ENCODE results near the gene SIRT2.

GRCh38 chr19:38942471-38943181 lies 43.2 kb upstream of the SIRT2 start:
- TF ChIP-seq CTCF (IDR thresholded peaks at IDR 0.05; ENCODE audit: insufficient read depth, low read length) (no peak), REST (IDR thresholded peaks at IDR 0.05; ENCODE audit: insufficient replicate concordance, low read depth) (no peak)

All from HL-60 (cell line).